HepG2 (cell line): ENCODE data around the gene B4GALT3. TPM values are rescaled to one million over a fixed set of nuclear protein-coding genes. Genes with fewer than 3 reads are reported as not detected.

Experiments
- FOXK2 ChIP-seq: fragments of 450-650 bp; IDR thresholded peaks from 2 replicates; pipeline ENCODE4 v1.6.1; 2016
- HDAC1 ChIP-seq: sonication (generic); formaldehyde crosslinking; IDR thresholded peaks from 2 replicates; pipeline ENCODE4 v1.5.1; 2020; ENCODE audit warnings: mild to moderate bottlenecking, missing genetic modification reagents
- HNRNPK ChIP-seq: fragments of 200-400 bp; formaldehyde crosslinking; IDR thresholded peaks from 2 replicates; pipeline ENCODE4 v1.6.1; 2018; ENCODE audit warnings: low read length, low read depth, moderate library complexity, mild to moderate bottlenecking; ENCODE audit not compliant: poor library complexity, severe bottlenecking
- HOXA7 ChIP-seq: sonication (generic); formaldehyde crosslinking; IDR thresholded peaks from 2 replicates; pipeline ENCODE4 v1.8.1; 2022; ENCODE audit warnings: mild to moderate bottlenecking, missing genetic modification reagents, moderate library complexity
- RERE ChIP-seq: IDR thresholded peaks from 2 replicates; pipeline ENCODE4 v1.6.1; 2016; ENCODE audit warnings: low read depth, missing genetic modification reagents, missing compliant biosample characterization
- SIX1 ChIP-seq: sonication (generic); formaldehyde crosslinking; IDR thresholded peaks from 2 replicates; pipeline ENCODE4 v1.4.0; 2020; ENCODE audit warnings: missing genetic modification reagents, borderline replicate concordance
- SMAD3 ChIP-seq: sonication (generic); formaldehyde crosslinking; IDR thresholded peaks from 2 replicates; pipeline ENCODE4 v1.4.0; 2020; ENCODE audit warnings: missing genetic modification reagents
- SPEN ChIP-seq: sonication (generic); formaldehyde crosslinking; IDR thresholded peaks from 2 replicates; pipeline ENCODE4 v1.5.1; 2020; ENCODE audit warnings: low read depth, mild to moderate bottlenecking, missing genetic modification reagents
- THAP8 ChIP-seq: sonication (generic); formaldehyde crosslinking; IDR thresholded peaks from 2 replicates; pipeline ENCODE4 v1.5.1; 2020; ENCODE audit warnings: missing genetic modification reagents, mild to moderate bottlenecking, borderline replicate concordance
- ZBTB2 ChIP-seq: sonication (generic); formaldehyde crosslinking; IDR thresholded peaks from 2 replicates; pipeline ENCODE4 v1.8.0; 2022; ENCODE audit warnings: low read depth, missing genetic modification reagents
- ZBTB46 ChIP-seq: sonication (generic); formaldehyde crosslinking; IDR thresholded peaks from 2 replicates; pipeline ENCODE4 v1.4.0; 2020; ENCODE audit warnings: mild to moderate bottlenecking, missing genetic modification reagents, borderline replicate concordance
- ZBTB49 ChIP-seq: sonication (generic); formaldehyde crosslinking; IDR thresholded peaks from 2 replicates; pipeline ENCODE4 v1.4.0; 2020; ENCODE audit warnings: missing genetic modification reagents, borderline replicate concordance
- ZNF263 ChIP-seq: sonication (generic); formaldehyde crosslinking; IDR thresholded peaks from 2 replicates; pipeline ENCODE4 v1.4.0; 2020; ENCODE audit warnings: missing genetic modification reagents
- ZNF431 ChIP-seq: sonication (generic); formaldehyde crosslinking; IDR thresholded peaks from 2 replicates; pipeline ENCODE4 v1.9.0; 2022; ENCODE audit warnings: missing genetic modification reagents, low read depth, mild to moderate bottlenecking, borderline replicate concordance
- ZNF441 ChIP-seq: sonication (generic); formaldehyde crosslinking; IDR thresholded peaks from 2 replicates; pipeline ENCODE4 v1.7.0; 2021; ENCODE audit warnings: missing genetic modification reagents, borderline replicate concordance
- ZNF850 ChIP-seq: sonication (generic); formaldehyde crosslinking; conservative IDR thresholded peaks from 2 replicates; pipeline ENCODE4 v1.9.0; 2021; ENCODE audit warnings: mild to moderate bottlenecking, missing genetic modification reagents
- polyA plus RNA-seq, 8 experiments: library from polyadenylated mRNA; depleted of rRNA in 3 of 8; stranded (reverse) in 7 of 8; unstranded in 1 of 8; fragments of >200 nt; fragmentation: Illumina TruSeq in 4 of 8; extraction: Trizol in 4 of 8; gene quantifications; 2 replicates each; pipeline versions ENCODE4 v1.2.1 to v1.2.3, GENCODE V29; 2011 to 2016; ENCODE audit warnings: low read depth in 4 of 8, missing spikeins in 1 of 8, mixed read lengths in 1 of 8; ENCODE audit not compliant: insufficient read depth in 1 of 8
- total RNA-seq, 5 experiments: library from RNA; depleted of rRNA; stranded (reverse); fragments of >200 nt; fragmentation: Illumina TruSeq; extraction: Trizol; gene quantifications; 2 replicates each; pipeline ENCODE4 v1.2.3, GENCODE V29; 2016; ENCODE audit warnings: low read depth in 1 of 5

B4GALT3 gene
- total and polyA plus RNA-seq, 2 of the 13 experiments (the other 11 are each of a cell fraction or from before 2014, with no cell fraction given): 35.6 to 40.4 TPM

GRCh38 chr1:161223805-161224694 is 46.7 kb upstream of the B4GALT3 start (continued):
- TF ChIP-seq RERE (CRISPR knock-in tag) (peak; percentile 91), THAP8 (CRISPR knock-in tag) (no peak), ZBTB49 (CRISPR knock-in tag) (peak; percentile 12; the same call in 1 of the 2 replicates), SPEN (CRISPR knock-in tag) (peak; percentile 22; the same call in 1 of the 2 replicates), ZNF441 (0 out of 2 replicates have a peak, but pooled peaks have one; percentile 18), ZNF431 (CRISPR knock-in tag) (no peak), HNRNPK (peak; percentile 82), HOXA7 (CRISPR knock-in tag) (no peak), SIX1 (CRISPR knock-in tag) (peak; percentile 94), HDAC1 (CRISPR knock-in tag) (peak; percentile 68), ZNF263 (CRISPR knock-in tag) (0 out of 2 replicates have a peak, but pooled peaks have one; percentile 13), ZBTB2 (no peak), ZBTB46 (CRISPR knock-in tag) (no peak), ZNF850 (CRISPR knock-in tag) (no peak), FOXK2 (peak; percentile 23; the same call in 1 of the 2 replicates), SMAD3 (peak; percentile 33; the same call in 1 of the 2 replicates)
